ENCODE measurements around the gene PALS2.

PALS2 gene

DNA sequence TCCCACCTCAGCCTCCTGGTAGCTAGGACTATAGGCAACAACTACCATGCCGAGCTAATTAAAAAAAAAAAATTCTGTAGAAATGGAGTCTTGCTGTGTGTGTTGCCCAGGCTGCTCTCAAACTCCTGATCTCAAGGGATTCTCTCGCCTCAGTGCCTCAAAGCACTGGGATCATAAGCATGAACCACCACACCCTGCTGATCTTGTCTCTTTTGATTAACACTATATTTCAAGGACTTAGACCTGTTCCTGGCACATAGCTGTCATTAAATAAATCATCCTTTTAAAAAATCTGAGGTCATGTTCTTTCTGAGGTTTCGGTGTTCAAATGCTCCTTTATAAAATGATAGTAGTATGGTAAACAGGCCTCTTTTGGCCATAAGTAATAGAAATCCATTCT, 4.8 kb downstream of the PALS2 start:
- ChIA-PET POLR2A (ENCODE audit: low non-redundant PET) (no interaction called here), CTCF (interaction anchor here (0.8 kb wide), 1 partner anchor 58 kb away, joined by 4 read pairs; no protein-coding TSS in a partner anchor)

GRCh38 chr7:24580283-24580946, 7.2 kb downstream of the PALS2 start:
- POLR2A ChIA-PET (ENCODE audit: low non-redundant PET) = interaction anchor here (0.5 kb wide), 1 partner anchor 490 kb away, joined by 4 read pairs; no protein-coding TSS in a partner anchor
- no peak for TF ChIP-seq CTCF (conservative IDR thresholded peaks at IDR 0.05; ENCODE audit: low read depth)
- CTCF ChIA-PET = no interaction called here
- no peak for DNase-seq (ENCODE audit: low spot score)
- H3K27ac ChIP-seq = no peak overlapping the region

More for the DNA sequence above, 4.8 kb downstream of the PALS2 start:
- H3K27ac ChIP-seq = no peak overlapping the region
- no peak for DNase-seq (ENCODE audit: low spot score)
- no peak for TF ChIP-seq CTCF (conservative IDR thresholded peaks at IDR 0.05; ENCODE audit: low read depth)

DNA sequence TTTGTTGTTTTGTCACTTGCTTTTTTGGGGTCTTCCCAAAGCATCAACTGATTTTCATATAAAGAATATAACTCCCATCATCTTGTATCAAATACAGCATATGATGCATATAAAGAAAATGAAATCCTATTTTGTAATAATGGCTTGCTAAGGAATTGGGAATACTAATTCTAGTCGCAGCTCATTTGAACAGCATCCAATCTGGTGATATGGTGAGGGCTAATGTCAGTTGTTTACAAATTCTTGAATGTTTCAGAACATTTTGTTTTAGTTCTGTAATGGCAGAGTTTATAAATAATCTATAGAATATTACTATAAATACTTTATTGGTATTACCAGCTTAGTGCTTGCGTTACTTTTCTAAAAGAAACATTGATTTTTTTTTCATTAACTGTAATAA, 8.9 kb downstream of the PALS2 start:
- DNase-seq (ENCODE audit: low spot score) = no peak
- ChIA-PET CTCF (interaction anchor here (0.6 kb wide), 1 partner anchor 1729 kb away, joined by 4 read pairs; no protein-coding TSS in a partner anchor), POLR2A (ENCODE audit: low non-redundant PET) (no interaction called here)
- no peak for TF ChIP-seq CTCF (conservative IDR thresholded peaks at IDR 0.05; ENCODE audit: low read depth)
- no peak overlapping the region for H3K27ac ChIP-seq

DNA sequence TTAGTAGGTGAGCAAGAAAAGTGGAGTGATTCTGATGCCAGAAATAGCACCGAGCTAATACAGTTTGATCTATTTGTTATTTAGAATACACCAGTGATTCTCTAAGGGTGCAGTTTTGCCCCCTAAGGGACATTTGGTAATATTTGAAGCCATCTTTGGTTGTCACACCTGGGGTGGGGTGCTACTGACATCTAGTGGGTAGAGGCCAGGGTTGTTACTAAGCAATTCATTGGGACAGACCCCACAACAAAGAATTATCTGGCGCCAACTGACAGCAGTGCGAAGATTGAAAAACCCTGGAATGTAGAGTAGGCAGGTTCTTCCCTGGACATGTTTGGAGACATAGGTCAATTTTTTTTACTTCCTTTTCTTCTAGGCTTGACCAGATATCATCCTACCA, 14.6 kb downstream of the PALS2 start:
- POLR2A ChIA-PET (ENCODE audit: low non-redundant PET) = no interaction called here
- CTCF ChIA-PET = interaction anchor here (0.7 kb wide), 1 partner anchor 96 kb away, joined by 3 read pairs; no protein-coding TSS in a partner anchor
- DNase-seq (ENCODE audit: low spot score) = no peak
- peak; percentile 31; the same call in 1 of the 2 replicates for TF ChIP-seq CTCF (conservative IDR thresholded peaks at IDR 0.05; ENCODE audit: low read depth)
- no peak overlapping the region for H3K27ac ChIP-seq

DNA sequence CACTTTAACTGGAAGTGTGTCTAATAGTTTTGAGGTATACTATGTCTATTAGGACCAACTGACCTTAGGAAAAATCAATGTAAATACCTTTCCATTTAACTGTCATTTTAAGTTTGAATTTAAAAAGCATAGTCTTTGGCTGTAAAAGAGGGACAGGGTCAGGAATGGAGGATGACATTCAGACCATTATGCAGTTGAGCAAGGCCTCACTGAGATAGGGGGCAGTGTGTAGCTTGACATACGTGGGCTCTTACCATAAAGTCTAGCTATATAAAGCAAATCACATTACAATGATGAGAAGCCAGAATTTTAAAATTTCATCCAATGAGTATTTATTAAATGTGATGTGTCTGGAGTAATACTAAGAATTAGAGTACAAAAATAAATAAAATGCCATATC, 17.9 kb downstream of the PALS2 start:
- ChIA-PET CTCF (no interaction called here), POLR2A (ENCODE audit: low non-redundant PET) (no interaction called here)
- TF ChIP-seq CTCF (conservative IDR thresholded peaks at IDR 0.05; ENCODE audit: low read depth) = no peak
- no peak for DNase-seq (ENCODE audit: low spot score)
- H3K27ac ChIP-seq = no peak overlapping the region

DNA sequence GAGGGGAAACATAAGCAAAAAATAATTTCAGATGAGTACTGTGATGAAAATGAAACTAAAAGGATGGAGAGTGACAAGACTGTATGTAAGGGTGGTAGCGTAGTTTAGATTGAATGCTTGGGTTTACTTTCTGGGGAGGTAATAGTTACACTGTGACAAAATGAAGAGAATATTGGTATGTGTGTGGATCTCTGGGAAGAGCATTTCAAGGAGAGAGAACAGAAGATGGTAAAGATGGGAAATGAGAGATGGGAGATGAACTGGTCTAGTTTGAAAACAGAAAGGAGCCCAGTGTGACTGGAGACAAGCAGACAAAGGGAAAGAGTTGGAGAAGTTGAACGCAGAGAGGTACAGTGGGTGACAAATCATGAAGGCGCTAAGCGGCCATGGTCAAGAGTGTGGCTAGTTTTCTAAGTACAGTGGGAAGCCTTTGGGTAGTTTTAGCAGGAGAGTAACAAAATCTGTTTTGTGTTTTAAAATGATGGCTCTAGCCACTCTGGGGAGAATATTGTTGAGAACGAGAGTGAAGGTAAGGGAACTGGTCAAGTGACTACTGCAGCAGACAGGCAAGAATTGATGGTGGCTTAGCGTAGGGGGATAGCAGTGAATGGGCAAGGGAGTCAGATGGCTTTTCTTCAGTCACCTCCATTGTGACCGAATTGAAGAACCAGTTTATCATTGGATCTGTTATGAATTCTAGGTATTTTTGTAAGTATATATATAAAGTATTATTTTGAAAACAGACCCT, 22.6 kb downstream of the PALS2 start:
- TF ChIP-seq CTCF (conservative IDR thresholded peaks at IDR 0.05; ENCODE audit: low read depth) = no peak
- CTCF ChIA-PET = no interaction called here
- H3K27ac ChIP-seq = no peak overlapping the region
- POLR2A ChIA-PET (ENCODE audit: low non-redundant PET) = no interaction called here
- no peak for DNase-seq (ENCODE audit: low spot score)
